Esophagus squamous epithelium (tissue), 5 donors: Measurements from ENCODE around the gene MBNL3. TPM values are rescaled to one million over a fixed set of nuclear protein-coding genes. Genes with fewer than 3 reads are reported as not detected.

Experiments
- DNase-seq: peaks from one replicate; lab custom pipeline; 2025; lab: John Stamatoyannopoulos, UW
- H3K27ac ChIP-seq, 4 donors: fragments of 200-600 bp; sonication (generic); one replicate each; pipeline ENCODE4 v1.5.1; 2016 to 2019; ENCODE audit warnings: mild to moderate bottlenecking in 1 of 4
- H3K27me3 ChIP-seq, 4 donors: fragments of 200-600 bp; sonication (generic); 1 replicate in 3 of 4; 2 replicates in 1 of 4; pipeline versions ENCODE4 v1.5.1 to v1.6.0; 2017 to 2021; ENCODE audit warnings: antibody characterized with exemption in 1 of 4
- H3K36me3 ChIP-seq, 3 donors: fragments of 200-600 bp; sonication (generic); one replicate each; pipeline ENCODE4 v1.5.1; 2016 to 2019
- H3K4me1 ChIP-seq, 3 donors: fragments of 200-600 bp; sonication (generic); one replicate each; pipeline ENCODE4 v1.5.1; 2017 to 2019
- H3K4me3 ChIP-seq, 4 donors: fragments of 200-600 bp; sonication (generic); 1 replicate in 3 of 4; 2 replicates in 1 of 4; pipeline ENCODE4 v1.5.1; 2016 to 2019; ENCODE audit warnings: mild to moderate bottlenecking in 2 of 4, moderate library complexity in 1 of 4
- H3K9me3 ChIP-seq, 3 donors: fragments of 200-600 bp; sonication (generic); one replicate each; pipeline ENCODE4 v1.5.1; 2016 to 2019
- CTCF ChIP-seq, 6 experiments: fragments of 450-650 bp in 4 of 6; fragments of 200-600 bp in 2 of 6; sonication (generic) in 2 of 6; IDR thresholded peaks; one replicate each; pipeline ENCODE4 v1.5.1; 2016 to 2019; ENCODE audit warnings: antibody characterized with exemption in 6 of 6, mild to moderate bottlenecking in 4 of 6, moderate library complexity in 4 of 6
- POLR2A ChIP-seq, 4 donors: fragments of 450-650 bp; IDR thresholded peaks; one replicate each; pipeline ENCODE4 v1.6.1; 2017; ENCODE audit warnings: antibody characterized with exemption in 4 of 4, mild to moderate bottlenecking in 4 of 4, moderate library complexity in 3 of 4
- WGBS, 2 donors: methylation state at CpG; one replicate each; pipeline ENCODE4 v1.1.5; 2018; 5-methylcytosine and 5-hydroxymethylcytosine counted together
- intact Hi-C: fragments of 100-400 bp; cut with DNase I; formaldehyde crosslinking; loops from one replicate; pipeline ENCODE4 v1.15.0; 2022
- total RNA-seq, 4 donors: library from RNA; depleted of rRNA; stranded (reverse); fragments of >200 nt; gene quantifications; one replicate each; pipeline ENCODE4 v1.1.0, GENCODE V29; 2016
- donor health status: DM: yes; HTN: yes; CAD: no.

The MBNL3 gene
- total RNA-seq, 4 donors from 2014 or later = 18.2 to 24.1 (median 22.1) TPM

- no peaks in the 10 kb centered on the region for H3K4me1 ChIP-seq
- H3K27ac ChIP-seq = no peak overlapping the region
- no peak overlapping the region for H3K4me3 ChIP-seq
- whole genome bisulfite sequencing, 2 donors = 60 to 83% methylated on average over 3 of the region's 3 CpGs
- intact Hi-C loops = no loop called here
- no peaks in the 10 kb centered on the region for H3K27me3 ChIP-seq
- no peak for DNase-seq
- no peak for TF ChIP-seq POLR2A (IDR thresholded peaks at IDR 0.05)
- no peak for TF ChIP-seq CTCF (IDR thresholded peaks at IDR 0.05)
- H3K9me3 ChIP-seq = no peaks in the 10 kb centered on the region
- no peaks in the 10 kb centered on the region for H3K36me3 ChIP-seq
Observed at GRCh38 chrX:132520213-132520612, 31.4 kb upstream of the MBNL3 start.

GRCh38 chrX:132518401-132518800 is 29.6 kb upstream of the MBNL3 start:
- Histone ChIP-seq H3K27me3 (no peaks in the 10 kb centered on the region), H3K9me3 (no peaks in the 10 kb centered on the region), H3K4me1 (no peaks in the 10 kb centered on the region), H3K36me3 (no peaks in the 10 kb centered on the region), H3K27ac (no peak overlapping the region), H3K4me3 (no peak overlapping the region)
- 72 to 85% methylated on average over 1 of the region's 1 CpG for WGBS, 2 donors
- TF ChIP-seq CTCF (IDR thresholded peaks at IDR 0.05) = no peak
- TF ChIP-seq POLR2A (IDR thresholded peaks at IDR 0.05) = no peak
- intact Hi-C loops = no loop called here
- no peak for DNase-seq

- H3K36me3 ChIP-seq = no peaks in the 10 kb centered on the region
- no peaks in the 10 kb centered on the region for H3K27me3 ChIP-seq
- no peak overlapping the region for H3K4me3 ChIP-seq
- H3K9me3 ChIP-seq = no peaks in the 10 kb centered on the region
- DNase-seq = no peak
- H3K4me1 ChIP-seq = no peaks in the 10 kb centered on the region
- no peak for TF ChIP-seq POLR2A (IDR thresholded peaks at IDR 0.05)
- TF ChIP-seq CTCF (IDR thresholded peaks at IDR 0.05) = no peak
- intact Hi-C loops = no loop called here
- 80 to 86% methylated on average over 2 of the region's 2 CpGs for WGBS, 2 donors
- no peak overlapping the region for H3K27ac ChIP-seq
Observed at GRCh38 chrX:132508834-132509233, 20.0 kb upstream of the MBNL3 start.

GRCh38 chrX:132505116-132505515 is 16.3 kb upstream of the MBNL3 start:
- TF ChIP-seq POLR2A (IDR thresholded peaks at IDR 0.05) = no peak
- no peak for TF ChIP-seq CTCF (IDR thresholded peaks at IDR 0.05)
- intact Hi-C loops = no loop called here
- Histone ChIP-seq H3K36me3 (no peaks in the 10 kb centered on the region), H3K4me1 (no peaks in the 10 kb centered on the region), H3K9me3 (no peaks in the 10 kb centered on the region), H3K27ac (no peak overlapping the region), H3K4me3 (no peak overlapping the region), H3K27me3 (no peaks in the 10 kb centered on the region)
- no peak for DNase-seq
- 49 to 79% methylated on average over 3 of the region's 3 CpGs for WGBS, 2 donors

DNA sequence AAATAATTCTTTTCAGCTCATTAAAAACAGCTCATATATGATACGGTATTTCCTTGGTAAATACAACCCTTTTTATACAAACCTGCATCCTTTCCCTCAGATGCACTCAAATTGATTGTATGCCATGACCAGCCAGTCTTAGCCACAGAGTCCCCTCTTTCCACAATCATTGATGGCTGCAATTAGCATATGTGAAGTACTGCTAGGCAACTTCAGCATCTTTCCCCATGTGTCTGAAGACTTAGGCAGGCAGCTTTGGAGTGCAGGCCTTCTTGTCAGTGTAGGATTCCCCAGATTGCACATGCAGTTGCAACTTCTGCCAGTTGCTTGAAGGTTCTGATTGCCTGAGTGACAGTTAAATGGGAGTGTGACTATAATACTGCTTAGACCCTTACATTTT is 15.6 kb upstream of the MBNL3 start:
- intact Hi-C loops = no loop called here
- no peaks in the 10 kb centered on the region for H3K4me1 ChIP-seq
- no peak overlapping the region for H3K4me3 ChIP-seq
- no peaks in the 10 kb centered on the region for H3K9me3 ChIP-seq
- H3K27me3 ChIP-seq = no peaks in the 10 kb centered on the region
- no peaks in the 10 kb centered on the region for H3K36me3 ChIP-seq
- WGBS, 2 donors = 58 to 100% methylated on average over 1 of the region's 1 CpG
- TF ChIP-seq POLR2A (IDR thresholded peaks at IDR 0.05) (no peak), CTCF (IDR thresholded peaks at IDR 0.05) (no peak)
- no peak overlapping the region for H3K27ac ChIP-seq
- DNase-seq = no peak
